HAP-1 (cell line): ENCODE results near the gene RANBP3L.

Source experiments
- DNase-seq, 2 experiments: peaks; one replicate each; pipeline ENCODE4 v3.0.0-alpha.2; 2016 to 2020; ENCODE audit warnings: low spot score in 2 of 2
- H3K27me3 ChIP-seq: fragments of 250-450 bp; sonication (Bioruptor Pico); 2 replicates; pipeline ENCODE4 v1.5.1; 2020; ENCODE audit warnings: low read depth, mild to moderate bottlenecking, moderate library complexity
- H3K36me3 ChIP-seq: fragments of 250-450 bp; sonication (Bioruptor Pico); replicated peaks from 2 replicates; pipeline ENCODE4 v1.5.1; 2020; ENCODE audit warnings: mild to moderate bottlenecking
- H3K4me1 ChIP-seq: fragments of 250-450 bp; sonication (Bioruptor Pico); 2 replicates; pipeline ENCODE4 v1.5.1; 2020; ENCODE audit warnings: mild to moderate bottlenecking
- H3K4me3 ChIP-seq: fragments of 250-450 bp; sonication (Bioruptor Pico); 2 replicates; pipeline ENCODE4 v1.5.1; 2020; ENCODE audit warnings: mild to moderate bottlenecking, moderate library complexity
- H3K9me3 ChIP-seq: fragments of 250-450 bp; sonication (Bioruptor Pico); 2 replicates; pipeline ENCODE4 v1.5.1; 2020; ENCODE audit warnings: mild to moderate bottlenecking, moderate library complexity
- in situ Hi-C: fragments of 300-500 bp; cut with MboI; formaldehyde crosslinking; loops from 3 replicates; pipeline ENCODE4 v1.14.3; 2020; ENCODE audit warnings: low sequenced_read_pairs, inconsistent platforms, mixed read lengths

Gene RANBP3L

DNA sequence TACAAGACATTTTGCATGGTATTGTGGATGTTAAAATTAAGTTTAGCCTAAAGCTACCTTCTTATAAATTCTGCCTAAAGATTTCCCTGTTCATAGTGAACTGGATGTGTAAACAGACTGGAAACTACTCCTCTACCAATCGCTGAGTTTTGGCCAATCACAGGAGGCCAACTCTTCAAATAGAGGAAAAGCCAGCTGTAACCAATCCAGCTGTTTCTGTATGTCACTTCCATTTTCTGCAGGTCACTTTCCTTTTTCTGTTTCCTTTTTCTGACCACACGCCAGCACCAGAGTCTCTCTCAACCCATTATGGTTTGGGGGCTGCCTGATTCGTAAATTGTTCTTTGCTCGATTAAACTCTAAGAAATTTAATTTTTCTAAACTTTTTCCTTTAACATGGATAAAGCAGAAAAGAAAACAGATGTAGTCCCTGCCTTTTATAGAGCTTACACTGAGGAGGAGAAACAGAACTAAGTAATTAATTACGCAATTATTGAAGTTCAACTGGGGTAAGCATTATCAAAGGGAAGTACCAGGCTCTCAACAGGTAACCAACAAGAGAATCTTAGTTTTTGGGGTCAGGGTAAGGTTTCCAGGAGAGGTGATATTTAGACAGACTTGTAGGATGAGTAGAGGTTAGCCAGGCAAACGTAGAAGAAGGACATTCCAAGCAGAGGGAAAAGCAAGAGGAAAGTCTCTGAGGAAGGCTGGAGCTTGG lies 27.7 kb downstream of the RANBP3L start:
- H3K36me3 ChIP-seq: no peaks in the 10 kb centered on the region
- DNase-seq: no peak
- H3K4me1 ChIP-seq: no peaks in the 10 kb centered on the region
- H3K9me3 ChIP-seq: no peaks in the 10 kb centered on the region
- H3K27me3 ChIP-seq: peaks cover 2% of the 10 kb centered on the region; the same call in 1 of the 2 replicates
- in situ Hi-C loops: loop anchor here (25.0 kb wide), 1 partner anchor 238 kb away; no protein-coding TSS in a partner anchor
- H3K4me3 ChIP-seq: no peak overlapping the region

DNA sequence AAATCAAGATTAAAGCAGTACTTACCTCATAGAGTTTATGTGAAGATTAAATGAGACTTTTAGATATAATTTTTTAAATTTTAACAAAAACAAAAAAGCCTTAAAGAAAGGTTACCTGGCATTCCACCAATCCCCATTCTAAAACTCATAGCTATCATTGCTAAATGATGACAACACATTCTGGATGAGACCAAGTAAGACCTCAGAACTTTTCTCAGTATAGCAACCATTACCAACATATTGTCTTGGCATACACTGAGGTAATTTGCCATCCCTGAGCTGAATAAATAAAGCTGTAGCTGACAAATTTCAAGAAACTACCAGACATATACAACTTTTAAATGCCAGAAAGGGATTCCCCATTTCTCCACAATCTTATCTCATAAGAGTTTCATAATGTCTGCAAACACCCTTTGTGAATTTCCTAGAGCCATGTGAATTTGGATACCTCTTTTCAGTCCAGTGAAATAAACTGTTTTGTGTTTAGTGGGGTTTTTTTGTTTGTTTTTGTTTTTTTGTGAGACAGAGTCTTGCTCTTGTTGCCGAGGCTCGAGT lies 29.5 kb downstream of the RANBP3L start:
- DNase-seq: no peak
- Histone ChIP-seq H3K4me1 (no peaks in the 10 kb centered on the region), H3K4me3 (no peak overlapping the region), H3K36me3 (no peaks in the 10 kb centered on the region), H3K9me3 (no peaks in the 10 kb centered on the region), H3K27me3 (peaks cover 2% of the 10 kb centered on the region; the same call in 1 of the 2 replicates)
- in situ Hi-C loops: loop anchor here (25.0 kb wide), 1 partner anchor 240 kb away; no protein-coding TSS in a partner anchor

DNA sequence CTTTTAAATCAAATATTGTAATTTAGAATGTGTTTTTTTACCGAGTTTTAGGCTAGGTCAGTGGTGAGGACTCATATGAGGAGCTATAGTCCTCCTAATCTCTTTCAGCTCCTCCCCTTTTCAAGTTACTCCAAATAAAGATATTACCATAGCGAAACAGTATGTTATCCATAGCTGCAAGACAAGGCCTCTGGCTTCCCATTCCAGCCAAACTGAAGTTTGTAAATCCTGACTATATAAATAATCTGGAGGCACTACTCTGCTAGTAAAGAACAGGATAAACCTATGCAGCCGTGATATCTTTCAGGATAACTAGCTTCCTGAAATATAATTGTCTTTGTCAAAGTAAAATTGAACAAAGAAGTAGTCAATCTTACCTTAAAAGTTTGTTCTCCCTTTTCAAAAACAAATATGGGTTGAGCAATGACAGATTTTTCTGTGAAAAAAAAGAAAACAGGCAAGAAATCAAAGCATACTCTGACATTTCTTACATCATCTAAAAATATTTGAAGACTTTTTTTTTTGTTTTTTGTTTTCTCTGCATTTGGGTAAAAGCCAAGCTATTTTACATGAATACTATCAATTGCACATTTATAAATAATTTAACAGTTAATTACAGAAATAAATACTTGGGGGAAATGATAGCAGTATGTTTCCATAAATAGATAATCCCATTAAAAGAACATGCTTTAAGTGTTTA lies 30.7 kb downstream of the RANBP3L start:
- H3K27me3 ChIP-seq: peaks cover 2% of the 10 kb centered on the region; the same call in 1 of the 2 replicates
- in situ Hi-C loops: loop anchor here (25.0 kb wide), 1 partner anchor 241 kb away; no protein-coding TSS in a partner anchor
- DNase-seq: no peak
- H3K4me1 ChIP-seq: no peaks in the 10 kb centered on the region
- no peak overlapping the region for H3K4me3 ChIP-seq
- no peaks in the 10 kb centered on the region for H3K9me3 ChIP-seq
- no peaks in the 10 kb centered on the region for H3K36me3 ChIP-seq

DNA sequence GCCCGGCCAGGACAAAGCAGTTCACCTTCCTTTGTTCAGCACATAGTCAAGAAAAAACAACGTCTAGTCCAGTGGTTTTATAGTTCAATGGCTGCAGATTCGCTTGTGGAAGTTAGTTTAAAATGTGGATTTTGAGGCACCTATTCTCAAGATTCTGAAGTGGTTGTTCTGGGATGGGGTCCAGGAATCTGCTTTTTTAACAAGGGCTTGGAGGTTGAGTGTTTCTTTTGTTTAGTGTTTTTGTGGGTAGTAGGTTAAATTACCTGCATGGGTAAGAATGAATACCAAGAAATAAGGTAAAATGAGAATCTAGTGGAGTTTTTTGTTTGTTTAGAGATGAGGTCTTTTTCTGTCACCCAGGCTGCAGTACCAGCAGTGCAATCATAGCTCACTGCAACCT lies 31.5 kb downstream of the RANBP3L start:
- Histone ChIP-seq H3K36me3 (no peaks in the 10 kb centered on the region), H3K4me3 (no peak overlapping the region), H3K4me1 (no peaks in the 10 kb centered on the region), H3K27me3 (peaks cover 2% of the 10 kb centered on the region; the same call in 1 of the 2 replicates), H3K9me3 (no peaks in the 10 kb centered on the region)
- no peak for DNase-seq
- in situ Hi-C loops: loop anchor here (25.0 kb wide), 1 partner anchor 242 kb away; no protein-coding TSS in a partner anchor

DNA sequence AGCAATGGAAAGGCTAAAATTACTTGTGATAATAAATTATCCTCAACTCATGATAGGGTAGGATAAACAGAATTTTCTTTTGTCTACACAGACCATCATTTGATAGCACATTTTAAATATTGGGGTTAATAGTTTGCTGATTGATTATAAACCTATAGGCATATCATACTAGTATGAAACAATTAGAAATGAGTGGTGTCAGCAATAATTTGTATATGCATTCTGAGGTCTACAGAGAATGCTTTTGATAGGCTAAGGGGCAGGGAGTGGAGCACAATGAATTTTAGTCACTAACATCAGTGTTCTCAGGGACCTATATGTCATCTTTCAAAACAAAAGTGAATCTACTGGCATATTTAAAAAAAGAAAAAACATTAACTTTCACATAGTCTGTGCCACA lies 32.2 kb downstream of the RANBP3L start:
- H3K4me1 ChIP-seq: no peaks in the 10 kb centered on the region
- H3K9me3 ChIP-seq: no peaks in the 10 kb centered on the region
- H3K36me3 ChIP-seq: no peaks in the 10 kb centered on the region
- no peak overlapping the region for H3K4me3 ChIP-seq
- DNase-seq: no peak
- in situ Hi-C loops: loop anchor here (25.0 kb wide), 1 partner anchor 243 kb away; no protein-coding TSS in a partner anchor
- peaks cover 2% of the 10 kb centered on the region; the same call in 1 of the 2 replicates for H3K27me3 ChIP-seq

GRCh38 chr5:36267905-36268304 lies 33.8 kb downstream of the RANBP3L start:
- no peak overlapping the region for H3K4me3 ChIP-seq
- in situ Hi-C loops: loop anchor here (25.0 kb wide), 1 partner anchor 244 kb away; no protein-coding TSS in a partner anchor
- no peak for DNase-seq
- H3K9me3 ChIP-seq: no peaks in the 10 kb centered on the region
- peaks cover 2% of the 10 kb centered on the region; the same call in 1 of the 2 replicates for H3K27me3 ChIP-seq
- H3K4me1 ChIP-seq: no peaks in the 10 kb centered on the region
- H3K36me3 ChIP-seq: no peaks in the 10 kb centered on the region

GRCh38 chr5:36264202-36264760 lies 37.4 kb downstream of the RANBP3L start:
- H3K9me3 ChIP-seq: no peaks in the 10 kb centered on the region
- H3K4me1 ChIP-seq: no peaks in the 10 kb centered on the region
- no peak overlapping the region for H3K4me3 ChIP-seq
- in situ Hi-C loops: loop anchor here (25.0 kb wide), 1 partner anchor 248 kb away; no protein-coding TSS in a partner anchor
- no peaks in the 10 kb centered on the region; the same call in 1 of the 2 replicates for H3K27me3 ChIP-seq
- no peaks in the 10 kb centered on the region for H3K36me3 ChIP-seq
- DNase-seq: no peak

GRCh38 chr5:36261186-36261585 lies 40.5 kb downstream of the RANBP3L start:
- Histone ChIP-seq H3K36me3 (no peaks in the 10 kb centered on the region), H3K4me1 (no peaks in the 10 kb centered on the region), H3K4me3 (no peak overlapping the region), H3K9me3 (no peaks in the 10 kb centered on the region), H3K27me3 (no peaks in the 10 kb centered on the region)
- in situ Hi-C loops: loop anchor here (25.0 kb wide), 1 partner anchor 251 kb away; no protein-coding TSS in a partner anchor
- no peak for DNase-seq

DNA sequence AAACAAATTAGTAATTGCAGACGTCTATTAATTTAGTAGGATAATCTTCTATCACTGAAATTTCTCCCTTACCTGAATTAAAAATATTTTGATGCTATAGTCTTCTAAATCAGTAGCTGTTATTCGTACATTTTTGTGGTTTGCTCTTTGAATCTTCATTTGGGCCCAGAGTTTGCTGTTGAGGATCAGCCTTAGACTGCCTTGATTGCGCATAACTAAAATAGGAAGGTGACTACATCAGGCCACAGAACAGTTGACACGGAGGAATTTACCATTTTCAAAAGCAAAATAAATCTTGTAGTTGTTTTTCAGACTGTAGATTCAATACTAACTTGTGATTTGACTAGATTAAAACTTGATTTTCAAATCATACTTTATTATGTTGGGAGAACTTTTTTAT lies 48.1 kb downstream of the RANBP3L start:
- Histone ChIP-seq H3K27me3 (no peaks in the 10 kb centered on the region), H3K4me1 (peaks cover 3% of the 10 kb centered on the region; the same call in 1 of the 2 replicates), H3K36me3 (no peaks in the 10 kb centered on the region), H3K4me3 (no peak overlapping the region), H3K9me3 (no peaks in the 10 kb centered on the region)
- in situ Hi-C loops: loop anchor here (25.0 kb wide), 1 partner anchor 259 kb away; no protein-coding TSS in a partner anchor
- DNase-seq: no peak

DNA sequence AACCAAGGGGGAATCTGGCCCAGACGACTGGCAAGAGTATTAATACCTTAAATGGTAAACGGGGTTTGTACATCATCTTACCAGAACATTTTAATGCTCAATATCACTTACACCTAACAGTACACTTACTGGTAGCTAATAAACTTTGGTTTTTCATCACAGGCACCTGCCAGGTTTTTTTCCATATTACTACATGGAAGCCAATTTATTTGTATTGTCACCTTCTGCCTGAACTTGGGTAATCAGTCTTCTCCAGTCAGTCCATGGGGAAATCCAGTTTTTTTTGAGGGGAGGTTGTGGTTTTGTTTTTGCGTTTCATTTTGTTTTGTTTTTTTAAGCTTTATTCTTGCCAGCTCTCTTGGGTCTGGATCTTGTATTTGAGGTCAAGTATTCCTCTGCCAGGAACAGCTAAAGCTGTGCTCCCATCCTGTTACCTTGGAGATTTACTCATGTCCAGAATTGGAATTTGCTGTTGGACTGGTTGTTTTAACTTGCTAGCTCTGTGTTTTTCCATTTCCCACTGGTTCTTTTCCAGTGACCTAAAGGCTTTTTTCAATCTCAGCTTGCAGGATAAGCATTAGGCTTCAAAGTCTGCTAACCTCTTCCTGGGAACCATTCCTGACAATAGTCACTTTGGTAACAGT lies 48.9 kb downstream of the RANBP3L start:
- H3K27me3 ChIP-seq: no peaks in the 10 kb centered on the region
- peaks cover 3% of the 10 kb centered on the region; the same call in 1 of the 2 replicates for H3K4me1 ChIP-seq
- in situ Hi-C loops: loop anchor here (25.0 kb wide), 1 partner anchor 259 kb away; no protein-coding TSS in a partner anchor
- no peaks in the 10 kb centered on the region for H3K9me3 ChIP-seq
- H3K36me3 ChIP-seq: no peaks in the 10 kb centered on the region
- H3K4me3 ChIP-seq: no peak overlapping the region
- DNase-seq: no peak

DNA sequence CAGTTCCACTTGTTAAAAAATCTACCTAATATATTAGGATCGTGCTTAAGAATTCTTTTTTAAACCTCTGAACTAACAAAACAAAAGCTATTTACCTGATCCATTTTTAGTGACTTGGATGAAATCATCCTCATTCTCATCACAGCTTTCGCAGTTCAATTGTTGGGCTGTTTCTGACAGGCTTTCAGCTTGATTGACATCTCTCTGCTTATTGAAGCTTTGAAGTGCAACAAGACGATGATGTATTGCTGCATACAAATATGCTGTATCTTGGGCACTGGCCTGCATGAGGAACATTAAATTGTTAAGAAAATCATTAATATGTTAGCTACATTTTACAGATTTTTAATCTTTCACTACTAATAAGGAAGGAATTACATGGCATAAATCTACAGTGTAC lies 50.5 kb downstream of the RANBP3L start:
- H3K4me3 ChIP-seq: no peak overlapping the region
- no peaks in the 10 kb centered on the region for H3K27me3 ChIP-seq
- in situ Hi-C loops: loop anchor here (25.0 kb wide), 1 partner anchor 261 kb away; no protein-coding TSS in a partner anchor
- no peak for DNase-seq
- no peaks in the 10 kb centered on the region for H3K36me3 ChIP-seq
- no peaks in the 10 kb centered on the region for H3K9me3 ChIP-seq
- H3K4me1 ChIP-seq: peaks cover 3% of the 10 kb centered on the region; the same call in 1 of the 2 replicates

- peaks cover 3% of the 10 kb centered on the region; the same call in 1 of the 2 replicates for H3K4me1 ChIP-seq
- H3K36me3 ChIP-seq: no peaks in the 10 kb centered on the region
- DNase-seq: no peak
- H3K27me3 ChIP-seq: no peaks in the 10 kb centered on the region
- no peaks in the 10 kb centered on the region for H3K9me3 ChIP-seq
- in situ Hi-C loops: loop anchor here (25.0 kb wide), 1 partner anchor 262 kb away; no protein-coding TSS in a partner anchor
- H3K4me3 ChIP-seq: no peak overlapping the region
Measured at GRCh38 chr5:36250427-36250826, 51.3 kb downstream of the RANBP3L start.
